ENCODE measurements around the gene TIGD1.
A peak's percentile ranks its signal among the peaks of the same experiment; 100 is the strongest.

Gene TIGD1

DNA sequence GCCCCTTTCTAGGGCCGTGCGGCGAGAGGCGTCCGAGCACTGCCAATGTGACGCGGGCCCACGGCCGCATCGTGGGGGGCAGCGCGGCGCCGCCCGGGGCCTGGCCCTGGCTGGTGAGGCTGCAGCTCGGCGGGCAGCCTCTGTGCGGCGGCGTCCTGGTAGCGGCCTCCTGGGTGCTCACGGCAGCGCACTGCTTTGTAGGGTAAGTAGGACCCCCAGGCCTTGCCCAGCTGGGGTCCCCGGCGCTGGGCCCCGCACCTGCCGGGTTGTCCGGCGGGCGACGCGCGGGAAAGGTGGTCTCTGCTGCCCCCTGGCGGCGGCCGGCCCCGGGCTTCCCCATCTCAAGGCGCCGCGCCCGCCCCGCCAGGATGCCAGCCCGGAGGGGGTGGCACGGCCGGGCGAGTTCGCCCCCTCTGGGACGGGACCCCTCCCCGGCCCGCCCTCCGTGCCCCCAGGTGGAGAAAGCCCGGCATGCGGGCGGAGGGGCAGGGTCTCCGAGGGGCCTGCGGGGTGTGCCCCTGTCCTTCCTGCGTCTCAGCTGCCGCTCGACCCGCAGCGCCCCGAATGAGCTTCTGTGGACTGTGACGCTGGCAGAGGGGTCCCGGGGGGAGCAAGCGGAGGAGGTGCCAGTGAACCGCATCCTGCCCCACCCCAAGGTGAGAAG is 28.3 kb downstream of the TIGD1 start:
- no peak for DNase-seq

DNA sequence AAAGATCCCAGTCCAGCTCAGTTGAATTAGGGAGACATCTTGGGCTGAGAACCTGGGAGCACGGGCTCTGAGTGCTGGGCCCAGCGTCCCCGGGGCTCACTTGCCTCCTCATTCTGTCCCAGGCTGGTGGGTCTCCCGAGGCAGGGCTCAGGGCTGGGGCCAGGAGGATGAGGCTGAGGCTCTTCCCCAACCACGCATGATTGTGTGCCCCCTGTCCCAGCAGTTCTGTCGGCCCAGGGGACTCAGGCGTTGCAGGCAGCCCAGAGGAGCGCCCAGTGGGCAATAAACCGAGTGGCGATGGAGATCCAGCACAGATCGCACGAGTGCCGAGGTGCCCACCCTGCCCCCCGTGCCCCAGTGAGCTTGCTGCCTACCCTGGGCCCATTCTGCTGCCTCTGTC is 29.3 kb downstream of the TIGD1 start:
- no peak for DNase-seq

DNA sequence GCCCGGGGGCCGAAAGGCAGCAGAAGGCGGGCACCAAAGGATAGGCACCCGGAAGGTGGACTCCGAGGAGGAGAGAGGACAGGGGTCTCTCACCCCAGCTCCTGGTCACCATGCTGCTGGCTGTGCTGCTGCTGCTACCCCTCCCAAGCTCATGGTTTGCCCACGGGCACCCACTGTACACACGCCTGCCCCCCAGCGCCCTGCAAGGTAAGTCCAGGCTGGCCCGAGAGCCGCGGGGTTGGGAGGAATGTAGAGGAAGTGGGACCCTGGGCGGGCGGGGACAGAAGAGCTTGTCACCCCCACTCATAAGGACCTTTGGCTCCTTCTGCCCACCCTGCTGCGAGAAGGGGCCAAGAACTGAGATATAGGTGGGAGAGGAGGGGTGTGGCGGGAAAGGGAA is 29.9 kb downstream of the TIGD1 start:
- no peak for DNase-seq

DNA sequence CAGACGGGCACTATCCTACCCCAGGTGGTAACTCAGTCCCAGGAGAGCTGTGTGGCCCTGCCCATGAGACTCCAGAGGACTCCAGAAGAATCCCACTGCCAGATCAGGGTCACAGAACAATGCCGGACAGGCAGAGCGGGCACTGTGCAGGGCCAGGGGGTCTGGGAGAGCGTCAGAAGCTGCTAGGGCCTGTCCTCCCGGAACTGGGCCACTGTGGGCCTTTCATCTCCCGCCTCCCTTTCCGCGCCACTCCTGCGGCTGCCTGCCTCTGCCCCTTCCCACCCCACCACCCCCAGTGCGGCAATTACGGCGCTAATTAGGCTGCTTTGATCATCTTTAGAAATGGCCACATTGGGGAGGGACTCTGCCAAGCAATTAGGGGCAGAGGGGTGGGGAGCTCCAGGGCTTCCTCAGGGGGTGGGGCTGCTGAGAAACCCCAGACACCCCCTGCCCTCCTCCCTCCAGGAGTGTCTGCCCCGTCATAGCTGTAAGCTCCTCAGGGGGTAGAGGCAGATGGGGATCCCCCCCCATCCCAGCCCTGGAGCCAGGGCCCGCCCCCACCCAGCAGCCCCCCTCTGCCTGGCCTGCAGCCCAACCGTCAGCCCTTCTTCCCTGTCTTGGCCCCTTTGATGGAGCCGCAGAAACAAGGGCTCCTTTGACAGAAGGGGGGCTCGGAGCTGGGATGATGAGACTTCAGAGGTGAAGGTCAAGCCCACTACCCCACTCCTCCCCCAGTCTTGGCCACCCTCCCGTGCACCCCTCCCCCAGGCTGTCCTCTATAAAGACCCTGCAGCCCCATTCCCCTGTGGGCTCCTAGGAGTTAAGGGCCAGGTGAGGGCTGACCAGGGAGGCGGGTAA is 30.5 kb downstream of the TIGD1 start, which contains the start of gene PRSS56:
Gene PRSS56 (plus strand): TSS at position 808 of the 858 bp plus-strand sequence. CDS start 211 bp downstream, outside the sequence.
- DNase-seq: no peak

DNA sequence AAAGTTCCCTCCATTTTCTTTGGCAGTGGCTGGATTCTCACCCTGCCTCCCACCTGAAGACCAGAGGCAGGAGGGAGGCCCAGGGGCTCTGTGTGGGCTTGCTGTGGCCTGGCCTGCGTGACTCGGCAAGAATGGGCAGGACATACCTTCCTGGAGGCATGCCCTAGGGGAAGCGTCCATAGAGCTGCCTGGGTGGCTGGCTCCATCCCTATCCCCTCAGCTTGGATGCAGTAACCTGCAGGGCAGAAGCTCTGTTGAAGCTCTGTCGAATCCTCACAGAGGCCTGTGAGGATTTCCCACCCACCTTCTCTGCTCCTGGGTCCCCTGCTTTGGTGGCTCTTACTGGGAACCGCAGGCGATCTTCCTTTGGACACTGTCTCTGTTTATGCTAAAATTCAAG is 31.5 kb downstream of the TIGD1 start:
- no peak for DNase-seq

DNA sequence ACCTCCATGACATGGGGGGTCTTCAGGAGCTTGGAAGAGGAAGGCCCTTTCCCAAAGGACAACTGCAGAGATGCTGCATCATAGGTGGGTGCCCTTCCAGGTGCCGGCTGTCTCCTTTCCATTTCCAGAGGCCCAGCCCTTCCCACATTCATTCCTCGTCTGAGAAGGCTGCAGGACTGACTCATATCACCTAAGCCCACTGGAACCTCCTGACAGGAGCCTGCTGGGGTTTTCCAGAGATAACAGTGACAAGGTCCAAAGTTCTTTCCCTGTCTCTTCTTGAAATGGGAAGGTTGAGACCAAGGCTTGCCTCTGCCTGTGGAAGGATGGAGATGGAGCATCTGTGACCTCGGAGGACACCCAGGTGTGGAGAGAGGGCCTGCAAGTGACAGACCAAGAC is 33.8 kb downstream of the TIGD1 start:
- no peak for DNase-seq

DNA sequence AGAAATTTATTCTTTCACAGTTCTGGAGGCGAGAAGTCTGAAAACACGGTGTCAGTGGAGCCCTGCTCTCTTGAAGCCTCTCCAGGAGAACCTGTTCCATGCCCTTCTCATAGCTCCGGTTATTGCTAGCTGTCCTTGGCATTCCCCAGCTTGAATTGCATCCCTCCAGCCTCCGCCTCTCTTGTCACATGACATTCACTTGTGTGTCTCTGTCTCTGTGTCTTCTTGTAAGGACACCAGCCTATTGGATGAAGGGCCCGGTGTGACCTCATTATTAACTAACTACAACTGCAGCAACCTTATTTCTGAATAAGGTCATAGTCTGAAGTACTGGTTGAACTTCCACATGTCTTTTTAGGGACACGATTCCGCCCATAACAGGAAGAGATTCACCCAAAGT is 34.7 kb downstream of the TIGD1 start:
- no peak for DNase-seq

DNA sequence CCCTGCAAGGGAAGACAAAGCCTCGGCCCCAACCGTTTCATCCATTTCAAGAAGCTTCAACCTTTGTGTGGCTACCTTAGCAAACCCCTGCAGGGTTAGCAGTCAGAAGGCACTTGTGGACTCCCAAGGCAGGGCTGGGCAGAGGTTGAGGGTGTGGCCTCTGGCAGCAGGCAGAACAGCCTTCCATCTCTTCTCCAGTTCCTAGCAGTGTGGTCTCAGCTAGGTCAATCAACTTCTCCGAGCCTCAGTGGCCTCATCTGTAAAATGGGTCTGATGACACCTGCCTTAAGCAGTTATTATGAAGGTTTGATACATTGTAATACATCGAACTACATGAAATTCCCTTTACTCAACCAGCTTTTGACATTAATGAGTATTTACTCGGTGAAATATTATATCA is 37.0 kb downstream of the TIGD1 start:
- no peak for DNase-seq

DNA sequence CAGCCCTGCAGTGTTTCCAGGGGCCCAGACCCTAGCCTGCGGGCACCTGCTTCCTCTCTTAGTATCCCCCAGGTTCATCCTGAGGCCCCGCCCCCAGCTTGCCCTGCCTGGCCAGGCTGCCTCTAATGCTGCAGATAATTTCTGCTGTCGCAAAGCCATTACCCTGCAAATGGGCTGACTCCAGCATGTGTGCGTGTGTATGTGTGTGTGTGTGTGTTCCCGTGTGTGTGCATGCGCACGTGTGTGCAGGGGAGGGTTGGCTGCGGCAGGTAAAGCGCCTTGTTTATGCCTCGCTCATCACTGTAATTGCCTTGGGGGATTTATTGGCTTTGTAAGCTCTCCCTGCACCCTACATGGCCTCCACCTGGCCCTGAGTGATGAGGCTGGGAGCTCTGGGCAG is 37.8 kb downstream of the TIGD1 start:
- no peak for DNase-seq

DNA sequence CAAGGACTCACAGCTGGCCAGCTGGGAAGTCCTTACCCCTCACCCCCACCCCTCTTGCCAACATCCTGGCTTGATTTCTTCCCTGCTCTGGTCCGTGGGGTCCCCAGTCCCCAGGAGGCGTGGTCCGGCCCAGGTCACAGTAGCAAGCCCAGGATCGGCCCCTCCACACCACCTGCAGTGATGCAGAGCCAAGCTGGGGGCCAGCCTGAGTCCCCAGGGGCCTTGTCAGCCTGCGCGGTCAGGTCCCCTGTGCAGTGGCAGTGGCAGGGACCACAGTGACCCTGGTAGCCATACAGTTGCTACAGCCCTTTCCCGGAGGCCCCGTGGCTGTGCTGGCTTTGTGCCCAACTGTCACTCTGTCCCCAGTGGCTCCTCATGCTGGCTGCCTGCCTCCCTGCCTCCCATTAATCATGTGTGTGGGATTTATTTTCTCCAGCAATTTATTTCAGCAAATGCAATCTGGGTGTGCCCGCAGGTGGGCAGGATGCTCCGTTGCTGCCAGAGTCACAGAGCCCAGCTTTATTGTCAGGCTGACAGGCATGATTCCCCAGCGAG is 38.9 kb downstream of the TIGD1 start:
- DNase-seq: peak; percentile 48

DNA sequence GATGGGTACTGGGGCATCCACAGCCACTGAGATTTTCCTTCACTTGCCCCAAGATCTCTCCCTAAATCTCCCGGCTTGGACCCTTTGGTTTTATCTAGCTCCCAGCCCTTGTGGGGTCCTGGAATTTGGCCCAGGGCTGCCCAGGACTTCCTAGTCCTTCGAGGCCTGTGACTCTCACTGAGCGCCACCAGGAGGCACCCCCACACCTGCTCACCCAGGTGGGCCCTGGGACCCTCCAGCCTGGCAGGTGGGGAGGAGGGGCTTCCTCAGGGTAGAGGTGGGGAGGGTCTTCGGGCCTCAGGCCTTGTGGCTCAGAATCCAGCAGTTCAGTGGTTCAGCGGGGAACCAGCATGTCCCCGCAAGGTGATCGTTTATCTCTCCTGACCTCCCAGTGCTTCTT is 42.1 kb downstream of the TIGD1 start:
- DNase-seq: no peak

DNA sequence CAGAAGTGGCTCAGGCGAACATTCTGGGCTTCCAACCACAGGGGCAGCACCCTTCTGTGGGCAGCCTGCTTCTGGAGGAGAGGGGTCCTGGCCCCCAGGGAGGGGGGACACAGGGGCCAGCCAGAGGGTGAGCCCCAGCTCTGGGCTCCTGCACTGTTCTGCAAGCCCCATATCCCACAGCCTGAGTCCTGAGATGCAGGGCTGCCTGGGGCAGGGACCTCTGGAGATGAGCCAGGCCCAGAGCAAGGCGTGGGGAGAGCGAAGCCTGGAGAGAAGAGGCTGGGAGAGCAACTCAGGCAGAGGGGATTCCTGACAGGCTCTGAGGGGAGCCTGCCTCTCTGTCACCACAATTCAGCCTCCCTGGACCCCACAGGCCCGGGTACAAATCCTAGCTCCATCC is 43.6 kb downstream of the TIGD1 start:
- no peak for DNase-seq

DNA sequence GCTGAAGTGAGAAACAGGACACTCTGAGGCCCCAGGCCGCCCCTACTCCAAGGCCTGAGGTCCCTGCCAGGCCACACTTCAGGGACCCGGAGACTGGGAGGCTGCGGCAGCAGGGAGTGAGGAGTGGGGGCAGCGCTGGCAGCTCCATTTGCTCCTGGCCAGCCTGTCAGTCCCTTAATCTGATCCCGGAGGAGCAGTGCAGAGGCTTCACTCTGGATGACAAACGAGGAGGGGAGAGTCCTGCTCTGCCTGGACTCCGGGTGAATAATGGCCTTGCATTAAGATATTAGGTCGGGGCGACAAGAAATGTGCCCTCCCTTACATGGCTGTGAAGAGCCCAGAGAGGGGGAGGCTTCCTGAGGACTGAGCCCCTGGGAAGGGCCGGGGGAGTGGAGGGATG is 44.5 kb downstream of the TIGD1 start:
- DNase-seq: no peak

DNA sequence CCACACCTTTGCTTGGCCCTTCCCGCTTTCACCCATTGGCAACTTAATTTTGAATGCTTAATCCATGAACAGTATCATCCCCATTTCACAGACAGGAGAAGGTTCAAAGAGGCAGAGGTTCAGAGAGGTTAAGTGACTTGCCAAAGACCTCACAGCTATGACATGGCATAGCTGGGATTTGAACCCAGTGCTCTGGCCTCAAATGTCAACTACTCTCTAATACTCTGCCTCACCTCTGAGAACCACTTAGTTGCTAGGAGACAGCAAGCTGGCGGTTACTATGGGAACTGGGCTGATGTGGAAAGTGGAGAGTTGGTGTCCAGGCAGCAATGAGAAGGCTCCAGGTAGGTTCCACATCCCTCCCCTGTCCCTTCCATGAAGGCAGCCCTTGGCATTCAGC is 45.9 kb downstream of the TIGD1 start:
- peak; percentile 55 for DNase-seq

DNA sequence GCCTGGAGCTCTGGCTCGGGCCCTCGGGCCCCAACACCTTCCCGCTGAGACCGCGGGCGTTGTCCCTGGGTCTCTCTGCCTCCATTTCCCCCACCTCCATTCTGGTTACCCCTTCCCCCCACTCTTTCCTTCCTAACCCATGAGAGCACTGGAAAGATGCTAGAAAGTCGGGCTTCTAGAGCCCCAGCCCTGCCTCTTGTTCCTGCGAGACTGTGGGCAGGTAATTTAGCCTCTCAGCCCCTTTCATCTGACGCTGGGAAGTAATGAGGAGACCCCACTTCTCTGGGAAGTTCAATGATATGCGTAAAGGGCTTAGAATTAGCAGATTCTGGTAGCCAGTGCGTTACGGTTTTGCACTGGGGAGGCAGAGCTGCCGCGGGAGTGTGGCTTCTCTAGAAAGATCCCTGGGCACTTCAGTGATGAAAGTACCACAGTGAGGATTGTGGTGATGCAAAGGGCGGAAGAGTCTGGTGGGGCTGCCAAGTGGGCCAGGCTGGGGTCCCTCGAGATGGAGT is 46.5 kb downstream of the TIGD1 start:
- DNase-seq: no peak

DNA sequence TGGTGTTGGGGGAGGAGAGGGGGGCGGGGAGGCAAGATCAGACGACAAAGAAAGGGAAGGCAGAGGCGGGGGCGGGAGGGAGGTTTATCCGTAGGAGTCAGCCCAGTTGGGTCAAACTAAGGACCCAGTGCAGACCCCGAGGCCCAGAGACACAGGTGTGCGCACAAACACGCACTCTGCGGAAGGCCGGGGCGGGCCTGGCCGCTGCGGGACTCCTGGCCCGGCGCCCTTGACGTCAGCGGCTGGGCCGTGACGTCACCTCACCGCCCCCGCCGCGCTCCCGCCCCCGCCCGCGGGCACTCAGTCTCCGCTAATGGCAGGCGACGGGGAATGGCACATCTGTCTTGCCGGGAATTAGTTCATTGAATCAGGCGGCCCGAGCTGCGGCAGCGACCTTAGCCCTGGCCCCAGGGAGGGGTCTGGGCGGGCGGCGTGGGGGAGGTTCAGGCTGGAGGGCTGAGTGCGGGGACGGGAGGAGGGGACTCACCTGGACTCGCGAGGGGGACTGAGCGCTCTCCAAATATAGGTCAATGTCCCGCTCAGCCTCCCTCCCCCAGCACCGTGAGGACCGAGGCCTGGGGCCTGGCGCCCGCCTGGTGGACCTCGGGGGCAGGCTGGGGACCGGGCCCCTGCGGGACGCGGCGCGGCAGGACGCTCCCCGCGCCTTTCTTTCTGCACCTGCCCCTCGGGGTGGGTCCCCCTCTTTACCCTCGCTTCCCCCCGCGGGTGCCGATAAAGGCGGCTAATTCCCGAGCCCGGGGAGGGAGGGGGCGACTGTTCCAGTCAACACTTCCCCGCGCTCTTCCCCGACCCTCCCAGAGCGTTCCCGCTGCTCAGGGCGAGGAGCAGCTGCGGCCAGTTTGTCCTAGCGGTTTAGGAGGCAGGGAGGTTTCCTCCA is 47.2 kb downstream of the TIGD1 start:
- peak; percentile 34 for DNase-seq

DNA sequence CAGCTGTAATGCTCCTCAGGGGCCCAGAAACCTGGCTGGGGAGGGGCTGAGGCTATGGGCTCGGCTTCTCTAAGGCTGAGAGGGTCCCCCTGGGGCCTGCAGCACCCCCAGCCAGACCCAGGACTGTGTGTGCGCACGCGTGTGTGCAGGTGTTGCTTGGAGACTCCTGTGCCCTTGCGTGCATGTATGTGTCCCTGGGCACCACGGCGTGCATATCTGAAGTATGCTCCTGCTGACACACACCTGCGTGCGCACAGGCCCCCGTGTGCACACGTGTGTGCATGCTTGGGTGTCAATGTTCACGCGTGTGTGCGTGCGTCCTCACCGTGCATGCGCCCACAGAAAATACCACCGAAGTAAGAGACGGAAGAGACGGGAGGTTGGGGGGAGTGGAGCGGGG is 47.8 kb downstream of the TIGD1 start:
- DNase-seq: no peak

DNA sequence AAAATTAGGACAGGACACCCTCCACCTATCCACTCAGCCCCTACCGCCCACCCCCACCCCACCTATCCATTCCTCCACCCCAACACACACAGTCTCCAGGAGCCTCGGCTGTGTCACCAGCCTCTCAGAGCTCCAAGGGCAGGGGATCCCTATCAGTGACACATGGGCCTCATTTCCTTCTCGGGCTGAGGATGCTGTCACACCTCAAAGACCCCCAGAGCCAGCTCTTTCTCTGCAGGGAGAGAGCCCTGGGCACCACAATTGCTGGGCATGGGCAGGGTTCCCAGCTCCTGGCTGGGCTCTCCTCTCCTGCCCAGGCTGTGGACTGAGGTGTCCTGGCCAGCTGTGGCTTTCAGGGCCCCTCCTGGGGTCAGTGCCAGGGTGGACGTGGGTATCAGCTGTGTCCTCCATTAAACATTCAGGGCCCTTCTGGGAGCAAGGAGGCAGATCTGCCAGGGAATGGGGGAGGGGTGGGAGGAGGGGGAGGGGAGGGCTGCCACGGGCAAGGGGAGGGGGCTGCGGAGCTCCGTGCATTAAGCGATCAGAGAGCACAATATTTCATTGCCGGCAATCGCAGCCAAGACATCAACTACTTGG is 48.5 kb downstream of the TIGD1 start:
- no peak for DNase-seq

DNA sequence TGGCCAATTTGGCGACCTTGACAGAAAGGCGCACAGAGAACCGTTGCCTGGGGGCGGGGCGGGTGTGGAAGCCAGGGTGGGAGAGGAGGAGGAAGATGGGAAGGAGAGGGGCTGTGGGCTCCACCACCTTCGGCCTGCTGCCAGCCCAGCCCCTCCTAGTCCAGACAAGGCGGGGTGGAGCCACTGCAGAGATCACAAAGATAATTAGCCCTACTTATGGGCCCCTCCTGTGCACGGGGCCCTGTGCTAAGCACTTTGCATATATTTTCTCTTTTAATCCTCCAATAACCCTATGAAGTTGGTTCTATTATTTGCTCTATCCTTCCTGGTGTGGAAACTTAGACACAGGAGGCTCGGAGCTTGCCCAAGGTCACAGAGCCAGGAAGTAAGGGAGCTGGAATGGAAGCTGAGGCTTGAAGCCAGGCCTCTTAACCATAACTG is 49.0 kb downstream of the TIGD1 start:
- DNase-seq: no peak

DNA sequence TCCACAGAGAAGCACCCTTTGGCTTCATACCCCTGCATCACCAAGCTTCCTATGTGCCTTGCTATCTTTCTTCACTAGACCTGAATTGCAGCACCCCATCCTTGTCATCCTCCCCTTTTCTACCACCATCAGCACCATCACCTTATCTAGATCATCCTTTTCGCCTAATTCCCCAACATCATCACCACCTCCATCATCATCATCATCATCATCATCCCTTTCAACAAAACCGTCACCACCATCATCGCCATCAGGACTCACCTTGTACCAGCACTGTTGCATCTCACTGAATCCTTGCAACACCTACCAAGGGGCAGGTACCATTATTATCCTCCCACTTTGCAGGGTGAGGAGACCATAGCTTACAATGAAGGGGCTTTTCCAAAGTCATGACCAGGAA is 51.9 kb downstream of the TIGD1 start:
- DNase-seq: no peak
